Measurements from ENCODE around the gene NFATC2. TPM values are rescaled to one million over a fixed set of nuclear protein-coding genes. Genes with fewer than 3 reads are reported as not detected.

Gene NFATC2
- total and polyA plus RNA-seq, 2 of the 8 experiments (the other 6 are each of a cell fraction or from before 2014, with no cell fraction given): 0.27 to 0.91 TPM

- no peak for FAIRE-seq
- POLR2A ChIA-PET (ENCODE audit: partially characterized antibody): no interaction called here
- no peak overlapping the region for H3K27ac ChIP-seq (ENCODE audit: low read depth, low read length)
- no peak for TF ChIP-seq SP2 (IDR thresholded peaks at IDR 0.05; ENCODE audit: low read length)
Observed at GRCh38 chr20:51361258-51361657, 181.3 kb downstream of the NFATC2 start.

More at GRCh38 chr20:51361258-51361657, 181.3 kb downstream of the NFATC2 start:
- DNase-seq (ENCODE audit: low read depth in 1 of 2, low spot score in 2 of 2): no peak
- Histone ChIP-seq H3K23ac (ENCODE audit: insufficient read length) (no peak overlapping the region), H2AFZ (ENCODE audit: low read length) (no peak overlapping the region), H3K14ac (ENCODE audit: insufficient read length) (no peak overlapping the region), H2BK12ac (ENCODE audit: low read depth, low read length) (no peak overlapping the region), H2BK15ac (ENCODE audit: low read length) (no peak overlapping the region), H3K9ac (replicated peaks in 1 of 4; ENCODE audit: extremely low read depth in 1 of 4, low read depth in 3 of 4, low read length in 3 of 4) (no peak overlapping the region), H3K27me3 (replicated peaks in 1 of 4; ENCODE audit: control insufficient read depth in 3 of 4, extremely low read depth in 1 of 4, insufficient read depth in 3 of 4, low read length in 3 of 4) (no peaks in the 10 kb centered on the region; a peak in 1 of 7 replicates), H2BK120ac (replicated peaks; ENCODE audit: low read depth, low read length) (no peak overlapping the region), H3K4me3 (ENCODE audit: extremely low read depth in 1 of 4, insufficient read depth in 2 of 4, low read depth in 3 of 4, low read length in 4 of 4) (no peak overlapping the region), H3K18ac (ENCODE audit: extremely low read depth, low read length) (no peak overlapping the region), H3K4ac (replicated peaks; ENCODE audit: insufficient read length, low read depth, low read length) (no peak overlapping the region), H3K36me3 (ENCODE audit: control insufficient read depth in 2 of 4, insufficient read depth in 4 of 4, low read length in 3 of 4) (no peaks in the 10 kb centered on the region), H4K20me1 (replicated peaks in 1 of 2; ENCODE audit: control insufficient read depth in 1 of 2, insufficient read depth in 2 of 2, low read length in 2 of 2) (no peaks in the 10 kb centered on the region), H2BK20ac (ENCODE audit: low read length) (no peak overlapping the region), H3K79me2 (ENCODE audit: control insufficient read depth in 1 of 2, insufficient read depth in 2 of 2, low read length in 2 of 2) (0 out of 4 replicates have a peak, but pooled peaks cover 0 to 2% of the 10 kb centered on the region in 2 experiments), H4K5ac (ENCODE audit: insufficient read length, low read depth, low read length) (no peak overlapping the region), H2BK5ac (ENCODE audit: low read depth, low read length) (no peak overlapping the region), H3K4me1 (replicated peaks in 1 of 4; ENCODE audit: control insufficient read depth in 3 of 4, insufficient read depth in 4 of 4, low read length in 3 of 4) (no peaks in the 10 kb centered on the region), H3K4me2 (ENCODE audit: insufficient read depth in 1 of 2, low read depth in 2 of 2, low read length in 2 of 2) (no peak overlapping the region), H3K9me3 (ENCODE audit: insufficient read depth in 2 of 2, low read depth in 1 of 2, low read length in 1 of 2) (peaks cover 7 to 8% of the 10 kb centered on the region in 2 experiments; a peak in 3 of 4 replicates), H4K8ac (ENCODE audit: extremely low read depth, insufficient read depth, low read length) (no peak overlapping the region), H2AK5ac (ENCODE audit: low read depth, low read length) (0 out of 2 replicates have a peak overlapping the region, but pooled peaks have one; percentile 13), H4K91ac (replicated peaks; ENCODE audit: insufficient read length, low read length) (no peak overlapping the region), H3K79me1 (ENCODE audit: low read depth, low read length) (no peaks in the 10 kb centered on the region), H3K23me2 (ENCODE audit: low read depth, low read length) (peaks cover 10% of the 10 kb centered on the region; the same call in 1 of the 2 replicates), H3K56ac (replicated peaks; ENCODE audit: insufficient read length, low read depth, low read length) (no peak overlapping the region)
- 100% methylated on average over 1 of the region's 1 CpG; no CpG with 5 or more reads in 1 of the 2 experiments for WGBS, 2 experiments (ENCODE audit: extremely low coverage in 1 of 2, insufficient coverage in 1 of 2, insufficient read length in 1 of 2, insufficient replicate concordance in 2 of 2, low coverage in 1 of 2, low lambda C conversion rate in 2 of 2, missing lambda C conversion rate in 1 of 2)
- CTCF ChIA-PET (ENCODE audit: partially characterized antibody): interaction anchor here (0.6 to 2.9 kb wide), 2 partner anchors 37 to 659 kb away, joined by 3 to 8 read pairs; no protein-coding TSS in a partner anchor
